Stimulated activated effector memory CD8-positive, alpha-beta T cell treated with anti-CD3 and anti-CD28 coated beads, Interleukin-12 subunit alpha, Interleukin-12 subunit beta, amount 100 ng/mL, for 72 hours (primary cell): Measurements from ENCODE around the gene C20orf96.

Source experiments
- ATAC-seq: fragments of 150-1000 bp; cut with Tn5 transposase; 2 replicates; pipeline ENCODE4 v1.10.0; 2021
- DNase-seq, 2 donors: peaks; one replicate each; pipeline ENCODE4 v3.0.0; 2021 to 2022; ENCODE audit warnings: low spot score in 2 of 2
- H3K27ac Mint-ChIP-seq: one replicate; pipeline ENCODE4 v1.8.0; 2022; ENCODE audit warnings: mild to moderate bottlenecking, mixed read lengths
- H3K36me3 Mint-ChIP-seq: one replicate; pipeline ENCODE4 v1.8.0; 2022; ENCODE audit warnings: mild to moderate bottlenecking, mixed read lengths
- H3K4me1 Mint-ChIP-seq: one replicate; pipeline ENCODE4 v1.8.0; 2022; ENCODE audit warnings: mixed read lengths
- H3K4me3 Mint-ChIP-seq: one replicate; pipeline ENCODE4 v1.8.0; 2022; ENCODE audit warnings: mild to moderate bottlenecking, mixed read lengths
- H3K9me3 Mint-ChIP-seq: one replicate; pipeline ENCODE4 v1.8.0; 2022; ENCODE audit warnings: mixed read lengths

C20orf96 gene

GRCh38 chr20:300345-300990 lies 9.9 kb upstream of the C20orf96 start:
- H3K36me3 Mint-ChIP-seq, result peaks cover 43% of the 10 kb centered on the region
- peak overlapping the region; percentile 18 for H3K27ac Mint-ChIP-seq
- ATAC-seq, result no peak
- H3K9me3 Mint-ChIP-seq, result no peaks in the 10 kb centered on the region
- peak overlapping the region; percentile 98 for H3K4me3 Mint-ChIP-seq
- no peak for DNase-seq
- peaks cover 53% of the 10 kb centered on the region for H3K4me1 Mint-ChIP-seq

- H3K4me3 Mint-ChIP-seq, result peak overlapping the region; percentile 98
- peaks cover 53% of the 10 kb centered on the region for H3K4me1 Mint-ChIP-seq
- peak overlapping the region; percentile 100 for H3K27ac Mint-ChIP-seq
- ATAC-seq (no peak), DNase-seq (no peak)
- peaks cover 43% of the 10 kb centered on the region for H3K36me3 Mint-ChIP-seq
- no peaks in the 10 kb centered on the region for H3K9me3 Mint-ChIP-seq
Observed at GRCh38 chr20:298776-299391, 8.3 kb upstream of the C20orf96 start.

GRCh38 chr20:297925-298775 lies 7.6 kb upstream of the C20orf96 start:
- H3K27ac Mint-ChIP-seq, result peak overlapping the region; percentile 100
- no peaks in the 10 kb centered on the region for H3K9me3 Mint-ChIP-seq
- H3K4me3 Mint-ChIP-seq, result peak overlapping the region; percentile 98
- ATAC-seq (peak; percentile 48), DNase-seq (peak; percentile 40 to 75)
- H3K4me1 Mint-ChIP-seq, result peaks cover 53% of the 10 kb centered on the region
- H3K36me3 Mint-ChIP-seq, result peaks cover 43% of the 10 kb centered on the region

GRCh38 chr20:297098-297924 lies 6.8 kb upstream of the C20orf96 start, which contains the start of gene ZCCHC3:
Gene ZCCHC3, plus strand, starts transcription at chr20:297570. Its CDS starts 17 bp downstream, at chr20:297587.
- Mint-ChIP-seq H3K36me3 (peaks cover 43% of the 10 kb centered on the region), H3K27ac (peak within 1 kb of the TSS; percentile 100), H3K9me3 (no peaks in the 10 kb centered on the region), H3K4me3 (peak within 1 kb of the TSS; percentile 98), H3K4me1 (peaks cover 53% of the 10 kb centered on the region)
- DNase-seq, result peak; percentile 66 to 90
- ATAC-seq, result peak; percentile 92

GRCh38 chr20:295804-296203 lies 5.3 kb upstream of the C20orf96 start:
- peaks cover 34% of the 10 kb centered on the region for H3K36me3 Mint-ChIP-seq
- peak overlapping the region; percentile 100 for H3K27ac Mint-ChIP-seq
- DNase-seq (no peak), ATAC-seq (no peak)
- H3K4me3 Mint-ChIP-seq, result peak overlapping the region; percentile 98
- H3K9me3 Mint-ChIP-seq, result no peaks in the 10 kb centered on the region
- H3K4me1 Mint-ChIP-seq, result peaks cover 41% of the 10 kb centered on the region

- Mint-ChIP-seq H3K36me3 (peaks cover 23% of the 10 kb centered on the region), H3K27ac (no peak overlapping the region), H3K4me1 (peaks cover 36% of the 10 kb centered on the region), H3K4me3 (no peak overlapping the region), H3K9me3 (no peaks in the 10 kb centered on the region)
- no peak for DNase-seq
- ATAC-seq, result no peak
Observed at GRCh38 chr20:294602-295001, 4.1 kb upstream of the C20orf96 start.

- H3K27ac Mint-ChIP-seq, result no peak overlapping the region
- H3K36me3 Mint-ChIP-seq, result peaks cover 7% of the 10 kb centered on the region
- ATAC-seq (no peak), DNase-seq (no peak)
- no peak overlapping the region for H3K4me3 Mint-ChIP-seq
- no peaks in the 10 kb centered on the region for H3K9me3 Mint-ChIP-seq
- H3K4me1 Mint-ChIP-seq, result peaks cover 20% of the 10 kb centered on the region
Observed at GRCh38 chr20:289693-290083, 862 bp downstream of the C20orf96 start.

GRCh38 chr20:288956-289692 lies 1.4 kb downstream of the C20orf96 start:
- Mint-ChIP-seq H3K4me3 (no peak overlapping the region), H3K9me3 (no peaks in the 10 kb centered on the region), H3K36me3 (peaks cover 7% of the 10 kb centered on the region), H3K4me1 (peaks cover 20% of the 10 kb centered on the region), H3K27ac (no peak overlapping the region)
- ATAC-seq (no peak), DNase-seq (no peak)

GRCh38 chr20:286508-286907 lies 4.0 kb downstream of the C20orf96 start:
- ATAC-seq (no peak), DNase-seq (no peak)
- Mint-ChIP-seq H3K36me3 (peaks cover 7% of the 10 kb centered on the region), H3K27ac (no peak overlapping the region), H3K4me1 (peaks cover 20% of the 10 kb centered on the region), H3K9me3 (no peaks in the 10 kb centered on the region), H3K4me3 (no peak overlapping the region)

GRCh38 chr20:284172-284571 lies 6.4 kb downstream of the C20orf96 start:
- Mint-ChIP-seq H3K36me3 (peaks cover 7% of the 10 kb centered on the region), H3K9me3 (no peaks in the 10 kb centered on the region), H3K4me1 (peaks cover 11% of the 10 kb centered on the region), H3K4me3 (no peak overlapping the region), H3K27ac (no peak overlapping the region)
- DNase-seq (no peak), ATAC-seq (no peak)

- Mint-ChIP-seq H3K4me3 (no peak overlapping the region), H3K36me3 (no peaks in the 10 kb centered on the region), H3K9me3 (no peaks in the 10 kb centered on the region), H3K27ac (no peak overlapping the region), H3K4me1 (no peaks in the 10 kb centered on the region)
- ATAC-seq, result no peak
- no peak for DNase-seq
Observed at GRCh38 chr20:278607-279571, 11.7 kb downstream of the C20orf96 start.

- no peaks in the 10 kb centered on the region for H3K36me3 Mint-ChIP-seq
- ATAC-seq, result no peak
- no peak overlapping the region for H3K4me3 Mint-ChIP-seq
- no peaks in the 10 kb centered on the region for H3K4me1 Mint-ChIP-seq
- DNase-seq, result no peak
- no peak overlapping the region for H3K27ac Mint-ChIP-seq
- no peaks in the 10 kb centered on the region for H3K9me3 Mint-ChIP-seq
Observed at GRCh38 chr20:278181-278580, 12.4 kb downstream of the C20orf96 start.

- H3K27ac Mint-ChIP-seq, result no peak overlapping the region
- no peak for ATAC-seq
- H3K36me3 Mint-ChIP-seq, result no peaks in the 10 kb centered on the region
- no peaks in the 10 kb centered on the region for H3K9me3 Mint-ChIP-seq
- H3K4me1 Mint-ChIP-seq, result no peaks in the 10 kb centered on the region
- H3K4me3 Mint-ChIP-seq, result no peak overlapping the region
- no peak for DNase-seq
Observed at GRCh38 chr20:277496-277781, 13.1 kb downstream of the C20orf96 start.
